HFFc6 (cell line): Measurements from ENCODE around the gene IRF3. TPM values are rescaled to one million over a fixed set of nuclear protein-coding genes. Genes with fewer than 3 reads are reported as not detected.

Source experiments
- DNase-seq: peaks from one replicate; pipeline ENCODE4 v3.0.0-alpha.2; 2018
- H3K27ac Mint-ChIP-seq: 2 replicates; pipeline ENCODE4 v1.8.0; 2020; ENCODE audit warnings: mild to moderate bottlenecking, mixed read lengths
- H3K27me3 Mint-ChIP-seq: 2 replicates; pipeline ENCODE4 v1.8.0; 2021; ENCODE audit warnings: mild to moderate bottlenecking, moderate library complexity, mixed read lengths; ENCODE audit not compliant: insufficient read depth
- H3K36me3 Mint-ChIP-seq: 2 replicates; pipeline ENCODE4 v1.8.0; 2021; ENCODE audit warnings: low read depth, mixed read lengths
- H3K4me1 Mint-ChIP-seq: 2 replicates; pipeline ENCODE4 v1.8.0; 2020; ENCODE audit warnings: low read depth, mixed read lengths
- H3K4me3 Mint-ChIP-seq: 2 replicates; pipeline ENCODE4 v1.8.0; 2020; ENCODE audit warnings: mild to moderate bottlenecking, moderate library complexity, mixed read lengths
- H3K9me3 Mint-ChIP-seq: 2 replicates; pipeline ENCODE4 v1.8.0; 2020; ENCODE audit warnings: mild to moderate bottlenecking, mixed read lengths
- CTCF ChIP-seq: fragments of 200-600 bp; sonication (generic); IDR thresholded peaks from 2 replicates; pipeline ENCODE4 v1.5.0; 2021; ENCODE audit warnings: antibody characterized with exemption, mild to moderate bottlenecking
- total RNA-seq, 6 experiments: library from RNA; stranded (reverse); fragmentation: NEBNext Ultra II Directional; extraction: Animal tissue kit (Norgen Biotek cat#: 25700); gene quantifications; 2 replicates in 1 of 6; 3 replicates in 5 of 6; pipeline ENCODE4 v1.2.3, GENCODE V29; 2021

Gene IRF3
- total RNA-seq, 6 experiments from 2014 or later, result 55.5 to 72.8 (median 58.7) TPM

- no peak for DNase-seq
- peaks cover 4% of the 10 kb centered on the region for H3K27me3 Mint-ChIP-seq
- no peak overlapping the region for H3K27ac Mint-ChIP-seq
- H3K4me3 Mint-ChIP-seq, result no peak overlapping the region
- no peaks in the 10 kb centered on the region for H3K9me3 Mint-ChIP-seq
- no peak for TF ChIP-seq CTCF
- no peaks in the 10 kb centered on the region for H3K4me1 Mint-ChIP-seq
- peaks cover 15% of the 10 kb centered on the region for H3K36me3 Mint-ChIP-seq
These were observed 12.8 kb downstream of the IRF3 start for GRCh38 chr19:49652551-49653465.

GRCh38 chr19:49651820-49652550 lies 13.7 kb downstream of the IRF3 start:
- DNase-seq, result no peak
- Mint-ChIP-seq H3K27me3 (peaks cover 4% of the 10 kb centered on the region), H3K9me3 (no peaks in the 10 kb centered on the region), H3K4me3 (no peak overlapping the region), H3K36me3 (peaks cover 12% of the 10 kb centered on the region), H3K4me1 (no peaks in the 10 kb centered on the region), H3K27ac (no peak overlapping the region)
- TF ChIP-seq CTCF, result no peak

- no peak for TF ChIP-seq CTCF
- no peaks in the 10 kb centered on the region for H3K4me1 Mint-ChIP-seq
- H3K9me3 Mint-ChIP-seq, result no peaks in the 10 kb centered on the region
- H3K4me3 Mint-ChIP-seq, result no peak overlapping the region
- peaks cover 16% of the 10 kb centered on the region for H3K36me3 Mint-ChIP-seq
- DNase-seq, result no peak
- H3K27me3 Mint-ChIP-seq, result peaks cover 4% of the 10 kb centered on the region
- H3K27ac Mint-ChIP-seq, result no peak overlapping the region
These were observed 14.4 kb downstream of the IRF3 start for GRCh38 chr19:49651029-49651819.

- Mint-ChIP-seq H3K9me3 (no peaks in the 10 kb centered on the region), H3K4me3 (no peak overlapping the region), H3K4me1 (peaks cover 27% of the 10 kb centered on the region), H3K27me3 (peaks cover 7% of the 10 kb centered on the region), H3K27ac (no peak overlapping the region), H3K36me3 (peaks cover 25% of the 10 kb centered on the region)
- no peak for TF ChIP-seq CTCF
- no peak for DNase-seq
These were observed 19.1 kb downstream of the IRF3 start for GRCh38 chr19:49646586-49646985.

GRCh38 chr19:49645995-49646394 lies 19.7 kb downstream of the IRF3 start:
- TF ChIP-seq CTCF, result no peak

More at GRCh38 chr19:49645995-49646394, 19.7 kb downstream of the IRF3 start:
- H3K4me3 Mint-ChIP-seq, result no peak overlapping the region
- H3K27me3 Mint-ChIP-seq, result peaks cover 11% of the 10 kb centered on the region
- H3K27ac Mint-ChIP-seq, result no peak overlapping the region
- no peaks in the 10 kb centered on the region for H3K9me3 Mint-ChIP-seq
- peaks cover 27% of the 10 kb centered on the region for H3K36me3 Mint-ChIP-seq
- DNase-seq, result no peak
- H3K4me1 Mint-ChIP-seq, result peaks cover 33% of the 10 kb centered on the region
